HepG2 (cell line): Measurements from ENCODE around the gene SCYL1. TPM values are rescaled to one million over a fixed set of nuclear protein-coding genes. Genes with fewer than 3 reads are reported as not detected.

Experiments used
- ATAD3A ChIP-seq: sonication (generic); formaldehyde crosslinking; IDR thresholded peaks from 2 replicates; pipeline ENCODE4 v1.4.0; 2020; ENCODE audit warnings: missing genetic modification reagents
- ATF1 ChIP-seq: IDR thresholded peaks from 2 replicates; pipeline ENCODE4 v1.6.1; 2016; ENCODE audit warnings: mild to moderate bottlenecking, control low read depth
- CENPT ChIP-seq: sonication (generic); formaldehyde crosslinking; IDR thresholded peaks from 2 replicates; pipeline ENCODE4 v1.8.0; 2022; ENCODE audit warnings: low read depth, mild to moderate bottlenecking, moderate library complexity, missing genetic modification reagents
- CHCHD3 ChIP-seq: sonication (generic); formaldehyde crosslinking; IDR thresholded peaks from 2 replicates; pipeline ENCODE4 v1.8.0; 2022; ENCODE audit warnings: mild to moderate bottlenecking, missing genetic modification reagents, moderate library complexity
- DMTF1 ChIP-seq: sonication (generic); formaldehyde crosslinking; IDR thresholded peaks from 2 replicates; pipeline ENCODE4 v1.4.0; 2020; ENCODE audit warnings: mild to moderate bottlenecking, missing genetic modification reagents
- MED8 ChIP-seq: sonication (generic); formaldehyde crosslinking; IDR thresholded peaks from 2 replicates; pipeline ENCODE4 v1.8.1; 2023; ENCODE audit warnings: mild to moderate bottlenecking, missing genetic modification reagents; ENCODE audit not compliant: insufficient replicate concordance
- MIXL1 ChIP-seq: IDR thresholded peaks from 2 replicates; pipeline ENCODE4 v1.6.1; 2016
- MLX ChIP-seq: IDR thresholded peaks from 2 replicates; pipeline ENCODE4 v1.6.1; 2016
- NFE2L2 ChIP-seq: fragments of 150-350 bp; IDR thresholded peaks from 2 replicates; pipeline ENCODE4 v1.6.1; 2014; ENCODE audit warnings: low read length
- RARA ChIP-seq: IDR thresholded peaks from 2 replicates; pipeline ENCODE4 v1.6.1; 2016; ENCODE audit warnings: missing genetic modification reagents, missing compliant biosample characterization
- TAF1 ChIP-seq: sonication (generic); formaldehyde crosslinking; IDR thresholded peaks from 2 replicates; pipeline ENCODE4 v1.4.0; 2020; ENCODE audit warnings: missing genetic modification reagents
- ZBTB42 ChIP-seq: sonication (generic); formaldehyde crosslinking; IDR thresholded peaks from 2 replicates; pipeline ENCODE4 v1.5.0; 2020; ENCODE audit warnings: mild to moderate bottlenecking, missing genetic modification reagents
- ZFX ChIP-seq: sonication (generic); formaldehyde crosslinking; IDR thresholded peaks from 2 replicates; pipeline ENCODE4 v1.4.0; 2020; ENCODE audit warnings: mild to moderate bottlenecking, low read depth, missing genetic modification reagents, moderate library complexity
- ZMAT3 ChIP-seq: sonication (generic); formaldehyde crosslinking; conservative IDR thresholded peaks from 2 replicates; pipeline ENCODE4 v1.7.0; 2021; ENCODE audit warnings: missing genetic modification reagents
- ZMAT5 ChIP-seq: sonication (generic); formaldehyde crosslinking; IDR thresholded peaks from 2 replicates; pipeline ENCODE4 v1.5.0; 2020; ENCODE audit warnings: mild to moderate bottlenecking, low read depth, missing genetic modification reagents, borderline replicate concordance
- ZNF251 ChIP-seq: sonication (generic); formaldehyde crosslinking; IDR thresholded peaks from 2 replicates; pipeline ENCODE4 v1.9.0; 2021; ENCODE audit warnings: mild to moderate bottlenecking, missing genetic modification reagents
- ZNF30 ChIP-seq: sonication (generic); formaldehyde crosslinking; IDR thresholded peaks from 2 replicates; pipeline ENCODE4 v1.5.0; 2020; ENCODE audit warnings: mild to moderate bottlenecking, missing genetic modification reagents
- ZNF317 ChIP-seq: sonication (generic); formaldehyde crosslinking; IDR thresholded peaks from 2 replicates; pipeline ENCODE4 v1.5.0; 2020; ENCODE audit warnings: mild to moderate bottlenecking, missing genetic modification reagents
- ZNF563 ChIP-seq: sonication (generic); formaldehyde crosslinking; IDR thresholded peaks from 2 replicates; pipeline ENCODE4 v1.8.0; 2022; ENCODE audit warnings: mild to moderate bottlenecking, moderate library complexity, missing genetic modification reagents
- ZNF672 ChIP-seq: sonication (generic); formaldehyde crosslinking; IDR thresholded peaks from 2 replicates; pipeline ENCODE4 v1.8.1; 2022; ENCODE audit warnings: missing genetic modification reagents
- ZNF747 ChIP-seq: sonication (generic); formaldehyde crosslinking; IDR thresholded peaks from 2 replicates; pipeline ENCODE4 v1.8.1; 2023; ENCODE audit warnings: missing genetic modification reagents, mild to moderate bottlenecking, borderline replicate concordance
- ZSCAN20 ChIP-seq: sonication (generic); formaldehyde crosslinking; IDR thresholded peaks from 2 replicates; pipeline ENCODE4 v1.4.0; 2020; ENCODE audit warnings: missing genetic modification reagents, mild to moderate bottlenecking, borderline replicate concordance
- ZSCAN30 ChIP-seq: sonication (generic); formaldehyde crosslinking; IDR thresholded peaks from 2 replicates; pipeline ENCODE4 v1.5.0; 2020; ENCODE audit warnings: mild to moderate bottlenecking, missing genetic modification reagents
- polyA plus RNA-seq, 8 experiments: library from polyadenylated mRNA; depleted of rRNA in 3 of 8; stranded (reverse) in 7 of 8; unstranded in 1 of 8; fragments of >200 nt; fragmentation: Illumina TruSeq in 4 of 8; extraction: Trizol in 4 of 8; gene quantifications; 2 replicates each; pipeline versions ENCODE4 v1.2.1 to v1.2.3, GENCODE V29; 2011 to 2016; ENCODE audit warnings: low read depth in 4 of 8, missing spikeins in 1 of 8, mixed read lengths in 1 of 8; ENCODE audit not compliant: insufficient read depth in 1 of 8
- total RNA-seq, 5 experiments: library from RNA; depleted of rRNA; stranded (reverse); fragments of >200 nt; fragmentation: Illumina TruSeq; extraction: Trizol; gene quantifications; 2 replicates each; pipeline ENCODE4 v1.2.3, GENCODE V29; 2016; ENCODE audit warnings: low read depth in 1 of 5
- TF ChIP-seq, protein P1 (sequence below): sonication (generic); formaldehyde crosslinking; IDR thresholded peaks from 2 replicates; pipeline ENCODE4 v1.5.0; 2020; ENCODE audit warnings: mild to moderate bottlenecking, missing genetic modification reagents, moderate library complexity
- TF ChIP-seq, protein P2 (sequence below): IDR thresholded peaks from 2 replicates; pipeline ENCODE4 v1.6.1; 2016; ENCODE audit warnings: mild to moderate bottlenecking, missing biosample characterization, missing genetic modification reagents

Gene SCYL1
- total and polyA plus RNA-seq, 2 of the 13 experiments (the other 11 are each of a cell fraction or from before 2014, with no cell fraction given): 65.9 to 103 TPM

DNA sequence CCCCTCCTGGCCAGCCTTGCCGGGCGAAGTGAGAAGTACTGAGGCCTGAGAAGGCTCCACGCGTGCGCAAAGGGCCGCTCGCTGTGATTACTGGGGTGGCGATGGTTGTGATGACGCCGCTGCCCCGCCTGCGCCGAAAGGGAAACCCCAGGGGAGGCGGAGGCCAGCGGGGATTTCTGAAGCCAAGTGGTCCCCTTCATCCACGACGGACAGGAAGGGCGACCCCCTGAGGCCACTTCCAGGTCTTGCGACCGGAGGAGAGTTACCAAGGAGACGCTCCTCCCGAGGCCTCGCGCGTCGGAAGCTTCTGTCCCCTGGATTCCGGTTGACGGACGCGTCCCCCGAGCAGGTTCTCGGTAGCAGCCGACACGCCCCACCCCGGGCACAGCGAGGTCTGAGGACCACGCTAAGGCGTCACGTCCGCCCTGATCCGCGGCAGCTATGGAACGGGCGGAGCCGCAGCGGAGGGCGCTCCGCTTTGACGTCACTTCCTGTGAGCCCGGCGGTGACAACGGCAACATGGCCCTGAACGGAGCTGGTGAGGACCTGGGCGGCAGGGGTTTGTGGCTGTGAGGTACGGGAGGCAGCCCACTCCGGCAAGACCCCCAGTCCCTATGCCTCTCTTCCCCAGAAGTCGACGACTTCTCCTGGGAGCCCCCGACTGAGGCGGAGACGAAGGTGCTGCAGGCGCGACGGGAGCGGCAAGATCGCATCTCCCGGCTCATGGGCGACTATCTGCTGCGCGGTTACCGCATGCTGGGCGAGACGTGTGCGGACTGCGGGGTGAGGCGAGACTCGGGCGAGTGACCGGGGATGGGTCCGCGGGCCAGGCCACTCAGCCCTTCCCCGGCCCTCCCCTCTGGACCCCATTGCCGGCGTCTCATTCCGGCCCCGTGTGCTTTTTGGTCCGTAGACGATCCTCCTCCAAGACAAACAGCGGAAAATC lies 45.4 kb downstream of the SCYL1 start, which contains the start of gene ZNRD2 (continued):
- TF ChIP-seq MLX (CRISPR knock-in tag) (peak; percentile 68), ZNF747 (CRISPR knock-in tag) (no peak), MED8 (CRISPR knock-in tag) (peak; percentile 59), MIXL1 (CRISPR knock-in tag) (no peak; the same call in 1 of the 2 replicates), CENPT (CRISPR knock-in tag) (no peak; the same call in 1 of the 2 replicates), RARA (CRISPR knock-in tag) (peak; percentile 49; the same call in 1 of the 2 replicates), ZMAT3 (CRISPR knock-in tag) (peak; percentile 19; the same call in 1 of the 2 replicates), ZNF317 (CRISPR knock-in tag) (peak; percentile 39; the same call in 1 of the 2 replicates), TAF1 (CRISPR knock-in tag) (peak; percentile 72; the same call in 1 of the 2 replicates), DMTF1 (CRISPR knock-in tag) (no peak; the same call in 1 of the 2 replicates), ATAD3A (CRISPR knock-in tag) (no peak), ZNF563 (peak; percentile 83), CHCHD3 (CRISPR knock-in tag) (no peak), ZBTB42 (CRISPR knock-in tag) (no peak; the same call in 1 of the 2 replicates), NFE2L2 (no peak), ATF1 (CRISPR knock-in tag) (peak; percentile 98), ZSCAN30 (CRISPR knock-in tag) (no peak), ZSCAN20 (CRISPR knock-in tag) (no peak), ZNF672 (no peak), ZNF251 (CRISPR knock-in tag) (0 out of 2 replicates have a peak, but pooled peaks have one; percentile 39), ZFX (CRISPR knock-in tag) (peak; percentile 85), ZNF30 (no peak), ZMAT5 (CRISPR knock-in tag) (no peak)
- TF ChIP-seq, protein P1, sequence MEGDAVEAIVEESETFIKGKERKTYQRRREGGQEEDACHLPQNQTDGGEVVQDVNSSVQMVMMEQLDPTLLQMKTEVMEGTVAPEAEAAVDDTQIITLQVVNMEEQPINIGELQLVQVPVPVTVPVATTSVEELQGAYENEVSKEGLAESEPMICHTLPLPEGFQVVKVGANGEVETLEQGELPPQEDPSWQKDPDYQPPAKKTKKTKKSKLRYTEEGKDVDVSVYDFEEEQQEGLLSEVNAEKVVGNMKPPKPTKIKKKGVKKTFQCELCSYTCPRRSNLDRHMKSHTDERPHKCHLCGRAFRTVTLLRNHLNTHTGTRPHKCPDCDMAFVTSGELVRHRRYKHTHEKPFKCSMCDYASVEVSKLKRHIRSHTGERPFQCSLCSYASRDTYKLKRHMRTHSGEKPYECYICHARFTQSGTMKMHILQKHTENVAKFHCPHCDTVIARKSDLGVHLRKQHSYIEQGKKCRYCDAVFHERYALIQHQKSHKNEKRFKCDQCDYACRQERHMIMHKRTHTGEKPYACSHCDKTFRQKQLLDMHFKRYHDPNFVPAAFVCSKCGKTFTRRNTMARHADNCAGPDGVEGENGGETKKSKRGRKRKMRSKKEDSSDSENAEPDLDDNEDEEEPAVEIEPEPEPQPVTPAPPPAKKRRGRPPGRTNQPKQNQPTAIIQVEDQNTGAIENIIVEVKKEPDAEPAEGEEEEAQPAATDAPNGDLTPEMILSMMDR: peak; percentile 93
- TF ChIP-seq, protein P2, sequence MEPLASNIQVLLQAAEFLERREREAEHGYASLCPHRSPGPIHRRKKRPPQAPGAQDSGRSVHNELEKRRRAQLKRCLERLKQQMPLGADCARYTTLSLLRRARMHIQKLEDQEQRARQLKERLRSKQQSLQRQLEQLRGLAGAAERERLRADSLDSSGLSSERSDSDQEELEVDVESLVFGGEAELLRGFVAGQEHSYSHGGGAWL (CRISPR knock-in tag): no peak; the same call in 1 of the 2 replicates
